HCT116 (cell line): Measurements from ENCODE around the gene TRDN. TPM values are rescaled to one million over a fixed set of nuclear protein-coding genes. Genes with fewer than 3 reads are reported as not detected.

Experiments
- ATAC-seq: fragments of 200-7000 bp; cut with Tn5 transposase; 2 replicates; pipeline ENCODE4 v1.9.1; 2020; ENCODE audit warnings: mild to moderate bottlenecking, moderate library complexity
- BruUV-seq: library from RNA; stranded (reverse); fragments of 400-500 nt; replicated peaks from 2 replicates; lab custom pipeline; 2021; lab: Mats Ljungman, UMichigan
- CTCF ChIA-PET: fragments of 300-600 bp; sonication (Branson Sonifier 250); formaldehyde crosslinking; loops from one replicate; lab custom pipeline; 2021; ENCODE audit warnings: antibody characterized with exemption; lab: Charles Lee
- POLR2A ChIA-PET: fragments of 300-600, 350-600 bp; sonication (Branson Sonifier 250); formaldehyde crosslinking; loops from one replicate; lab custom pipeline; 2021; ENCODE audit warnings: antibody characterized with exemption; lab: Charles Lee
- RAD21 ChIA-PET, 2 experiments: fragments of 300-600 bp; sonication (Branson Sonifier 250); formaldehyde crosslinking; loops; one replicate each; lab custom pipeline; 2023; ENCODE audit warnings: low total read pairs in 2 of 2; ENCODE audit not compliant: uncharacterized antibody in 2 of 2, unreplicated experiment in 2 of 2, low non-redundant PET in 1 of 2; lab: Charles Lee
- DNase-seq: peaks from one replicate; pipeline ENCODE4 v3.0.0-alpha.2; 2010; ENCODE audit warnings: low read depth, low spot score
- H2AFZ ChIP-seq: fragments of 200-600 bp; shearing (Covaris generic), sonication (generic); 2 replicates; pipeline ENCODE4 v1.6.1; 2017; ENCODE audit warnings: low read depth, mixed run types, mixed read lengths, antibody characterized with exemption, low read length; ENCODE audit not compliant: poor library complexity, severe bottlenecking
- H3K27ac ChIP-seq: 2 replicates; pipeline ENCODE4 v1.5.1; 2012; ENCODE audit warnings: low read depth, low read length
- H3K27me3 ChIP-seq: fragments of 200-600 bp; sonication (generic); 2 replicates; pipeline ENCODE4 v1.6.1; 2016; ENCODE audit warnings: mixed run types, low read length, mixed read lengths; ENCODE audit not compliant: insufficient read depth
- H3K36me3 ChIP-seq, 2 experiments: fragments of 200-500 bp in 1 of 2; fragments of 200-600 bp in 1 of 2; sonication (Bioruptor generic) in 1 of 2; sonication (generic) in 1 of 2; 2 replicates each; pipeline versions ENCODE4 v1.5.1 to v1.6.1; 2014 to 2016; ENCODE audit warnings: low read length in 2 of 2, inconsistent platforms in 1 of 2, mixed read lengths in 1 of 2, mixed run types in 1 of 2; ENCODE audit not compliant: insufficient read depth in 2 of 2, control insufficient read depth in 1 of 2
- H3K4me1 ChIP-seq, 2 experiments: fragments of 200-600 bp in 1 of 2; sonication (generic) in 1 of 2; 2 replicates each; pipeline versions ENCODE4 v1.5.1 to v1.6.1; 2012 to 2017; ENCODE audit warnings: low read length in 2 of 2, inconsistent platforms in 1 of 2, mild to moderate bottlenecking in 1 of 2, mixed read lengths in 1 of 2, mixed run types in 1 of 2, moderate library complexity in 1 of 2; ENCODE audit not compliant: insufficient read depth in 2 of 2, control insufficient read depth in 1 of 2
- H3K4me2 ChIP-seq: fragments of 200-600 bp; sonication (generic); 2 replicates; pipeline ENCODE4 v1.6.1; 2017; ENCODE audit warnings: mixed run types, low read length, mixed read lengths
- H3K4me3 ChIP-seq, 2 experiments: fragments of 200-600 bp in 1 of 2; sonication (generic) in 1 of 2; replicated peaks in 1 of 2; 2 replicates each; pipeline ENCODE4 v1.5.1; 2011 to 2016; ENCODE audit warnings: low read length in 2 of 2, control low read depth in 1 of 2, low read depth in 1 of 2, mild to moderate bottlenecking in 1 of 2, mixed read lengths in 1 of 2, mixed run types in 1 of 2
- H3K79me2 ChIP-seq: fragments of 200-600 bp; sonication (generic); 2 replicates; pipeline ENCODE4 v1.6.1; 2017; ENCODE audit warnings: mild to moderate bottlenecking, mixed run types, low read length, moderate library complexity, mixed read lengths; ENCODE audit not compliant: insufficient read depth
- H3K9ac ChIP-seq: fragments of 200-600 bp; sonication (generic); 2 replicates; pipeline ENCODE4 v1.6.1; 2016; ENCODE audit warnings: low read length, mixed read lengths
- H3K9me2 ChIP-seq: fragments of 200-600 bp; sonication (generic), shearing (Covaris generic); 2 replicates; pipeline ENCODE4 v1.6.1; 2017; ENCODE audit warnings: mixed run types, mild to moderate bottlenecking, moderate library complexity; ENCODE audit not compliant: insufficient read depth
- H3K9me3 ChIP-seq, 2 experiments: fragments of 200-500 bp in 1 of 2; fragments of 200-600 bp in 1 of 2; sonication (Bioruptor generic) in 1 of 2; sonication (generic) in 1 of 2; 2 replicates each; pipeline ENCODE4 v1.6.1; 2014 to 2017; ENCODE audit warnings: low read length in 2 of 2, mixed read lengths in 2 of 2, inconsistent platforms in 1 of 2, low read depth in 1 of 2, mild to moderate bottlenecking in 1 of 2, mixed run types in 1 of 2, moderate library complexity in 1 of 2; ENCODE audit not compliant: control insufficient read depth in 1 of 2, insufficient read depth in 1 of 2
- H4K20me1 ChIP-seq: fragments of 200-600 bp; sonication (generic), shearing (Covaris generic); 2 replicates; pipeline ENCODE4 v1.6.1; 2017; ENCODE audit warnings: mixed run types, mild to moderate bottlenecking, moderate library complexity; ENCODE audit not compliant: insufficient read depth
- EGR1 ChIP-seq: IDR thresholded peaks from 2 replicates; pipeline ENCODE4 v1.6.1; 2012; ENCODE audit warnings: low read depth
- EZH2 ChIP-seq: fragments of 200-600 bp; sonication (generic); IDR thresholded peaks from 2 replicates; pipeline ENCODE4 v1.6.1; 2017; ENCODE audit warnings: antibody characterized with exemption, mixed run types
- FOSL1 ChIP-seq: IDR thresholded peaks from 2 replicates; pipeline ENCODE4 v1.6.1; 2012; ENCODE audit warnings: low read depth
- JUND ChIP-seq: IDR thresholded peaks from 2 replicates; pipeline ENCODE4 v1.6.1; 2012
- POLR2AphosphoS5 ChIP-seq: IDR thresholded peaks from 2 replicates; pipeline ENCODE4 v1.6.1; 2011; ENCODE audit warnings: mild to moderate bottlenecking, low read depth, low read length, moderate library complexity
- RAD21 ChIP-seq: IDR thresholded peaks from 2 replicates; pipeline ENCODE4 v1.6.1; 2012; ENCODE audit warnings: low read depth, mild to moderate bottlenecking
- SP1 ChIP-seq: IDR thresholded peaks from 2 replicates; pipeline ENCODE4 v1.6.1; 2012; ENCODE audit warnings: low read depth
- ZNF274 ChIP-seq: fragments of 200-500 bp; sonication (Bioruptor generic); IDR thresholded peaks from 2 replicates; pipeline ENCODE4 v1.6.1; 2014; ENCODE audit warnings: mild to moderate bottlenecking, low read depth, low read length, inconsistent platforms
- intact Hi-C: fragments of 100-400 bp; cut with micrococcal nuclease; formaldehyde crosslinking; loops from 2 replicates; pipeline ENCODE4 v1.10.0; 2022
- total RNA-seq: library from RNA; stranded (reverse); gene quantifications from one replicate; pipeline ENCODE4 v1.2.1, GENCODE V29; 2021; ENCODE audit not compliant: unreplicated experiment
- TF ChIP-seq, protein P1 (sequence below): IDR thresholded peaks from 2 replicates; pipeline ENCODE4 v1.6.1; 2012; ENCODE audit warnings: low read depth
- TF ChIP-seq, protein P2 (sequence below): IDR thresholded peaks from 2 replicates; pipeline ENCODE4 v1.6.1; 2012
- TF ChIP-seq, protein P3 (sequence below), 3 experiments: fragments of 200-600 bp in 1 of 3; sonication (generic) in 1 of 3; IDR thresholded peaks in 2 of 3; conservative IDR thresholded peaks in 1 of 3; 2 replicates each; pipeline ENCODE4 v1.5.1; 2012 to 2017; ENCODE audit warnings: low read depth in 2 of 3, low read length in 2 of 3, antibody characterized with exemption in 1 of 3, borderline replicate concordance in 1 of 3, control low read depth in 1 of 3, mild to moderate bottlenecking in 1 of 3, mixed read lengths in 1 of 3, mixed run types in 1 of 3, moderate library complexity in 1 of 3; ENCODE audit not compliant: insufficient read depth in 1 of 3

The TRDN gene
- total RNA-seq, 1 experiment from 2014 or later, result not detected

DNA sequence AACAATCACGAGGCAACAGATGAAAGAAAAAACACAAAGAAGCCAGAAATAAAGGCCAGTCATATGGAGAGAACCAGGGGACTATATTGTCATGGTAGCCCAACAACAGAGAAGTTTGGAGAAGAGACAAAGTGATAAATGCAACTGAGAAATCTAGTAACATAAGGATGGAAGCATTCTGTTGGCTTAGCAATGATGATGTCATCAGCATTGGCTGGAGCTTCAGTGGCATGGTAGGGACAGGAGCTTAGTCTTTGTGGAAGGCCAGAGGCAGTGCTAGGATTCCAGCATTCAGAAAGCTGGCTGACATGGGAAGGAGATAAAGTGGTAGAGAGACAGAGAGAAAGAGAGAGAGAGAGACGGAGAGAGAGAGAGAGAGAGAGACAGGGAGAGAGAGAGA is 276.4 kb downstream of the TRDN start:
- ChIA-PET CTCF (no interaction called here), POLR2A (no interaction called here), RAD21 (no interaction called here)
- no peak for TF ChIP-seq RAD21
- no peak for TF ChIP-seq SP1
- TF ChIP-seq POLR2AphosphoS5, result no peak
- TF ChIP-seq ZNF274, result no peak
- no peak for TF ChIP-seq EGR1
- no peak for TF ChIP-seq FOSL1
- TF ChIP-seq, protein P1, sequence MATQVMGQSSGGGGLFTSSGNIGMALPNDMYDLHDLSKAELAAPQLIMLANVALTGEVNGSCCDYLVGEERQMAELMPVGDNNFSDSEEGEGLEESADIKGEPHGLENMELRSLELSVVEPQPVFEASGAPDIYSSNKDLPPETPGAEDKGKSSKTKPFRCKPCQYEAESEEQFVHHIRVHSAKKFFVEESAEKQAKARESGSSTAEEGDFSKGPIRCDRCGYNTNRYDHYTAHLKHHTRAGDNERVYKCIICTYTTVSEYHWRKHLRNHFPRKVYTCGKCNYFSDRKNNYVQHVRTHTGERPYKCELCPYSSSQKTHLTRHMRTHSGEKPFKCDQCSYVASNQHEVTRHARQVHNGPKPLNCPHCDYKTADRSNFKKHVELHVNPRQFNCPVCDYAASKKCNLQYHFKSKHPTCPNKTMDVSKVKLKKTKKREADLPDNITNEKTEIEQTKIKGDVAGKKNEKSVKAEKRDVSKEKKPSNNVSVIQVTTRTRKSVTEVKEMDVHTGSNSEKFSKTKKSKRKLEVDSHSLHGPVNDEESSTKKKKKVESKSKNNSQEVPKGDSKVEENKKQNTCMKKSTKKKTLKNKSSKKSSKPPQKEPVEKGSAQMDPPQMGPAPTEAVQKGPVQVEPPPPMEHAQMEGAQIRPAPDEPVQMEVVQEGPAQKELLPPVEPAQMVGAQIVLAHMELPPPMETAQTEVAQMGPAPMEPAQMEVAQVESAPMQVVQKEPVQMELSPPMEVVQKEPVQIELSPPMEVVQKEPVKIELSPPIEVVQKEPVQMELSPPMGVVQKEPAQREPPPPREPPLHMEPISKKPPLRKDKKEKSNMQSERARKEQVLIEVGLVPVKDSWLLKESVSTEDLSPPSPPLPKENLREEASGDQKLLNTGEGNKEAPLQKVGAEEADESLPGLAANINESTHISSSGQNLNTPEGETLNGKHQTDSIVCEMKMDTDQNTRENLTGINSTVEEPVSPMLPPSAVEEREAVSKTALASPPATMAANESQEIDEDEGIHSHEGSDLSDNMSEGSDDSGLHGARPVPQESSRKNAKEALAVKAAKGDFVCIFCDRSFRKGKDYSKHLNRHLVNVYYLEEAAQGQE, result no peak
- TF ChIP-seq, protein P2, sequence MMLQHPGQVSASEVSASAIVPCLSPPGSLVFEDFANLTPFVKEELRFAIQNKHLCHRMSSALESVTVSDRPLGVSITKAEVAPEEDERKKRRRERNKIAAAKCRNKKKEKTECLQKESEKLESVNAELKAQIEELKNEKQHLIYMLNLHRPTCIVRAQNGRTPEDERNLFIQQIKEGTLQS, result no peak
- TF ChIP-seq, protein P3, sequence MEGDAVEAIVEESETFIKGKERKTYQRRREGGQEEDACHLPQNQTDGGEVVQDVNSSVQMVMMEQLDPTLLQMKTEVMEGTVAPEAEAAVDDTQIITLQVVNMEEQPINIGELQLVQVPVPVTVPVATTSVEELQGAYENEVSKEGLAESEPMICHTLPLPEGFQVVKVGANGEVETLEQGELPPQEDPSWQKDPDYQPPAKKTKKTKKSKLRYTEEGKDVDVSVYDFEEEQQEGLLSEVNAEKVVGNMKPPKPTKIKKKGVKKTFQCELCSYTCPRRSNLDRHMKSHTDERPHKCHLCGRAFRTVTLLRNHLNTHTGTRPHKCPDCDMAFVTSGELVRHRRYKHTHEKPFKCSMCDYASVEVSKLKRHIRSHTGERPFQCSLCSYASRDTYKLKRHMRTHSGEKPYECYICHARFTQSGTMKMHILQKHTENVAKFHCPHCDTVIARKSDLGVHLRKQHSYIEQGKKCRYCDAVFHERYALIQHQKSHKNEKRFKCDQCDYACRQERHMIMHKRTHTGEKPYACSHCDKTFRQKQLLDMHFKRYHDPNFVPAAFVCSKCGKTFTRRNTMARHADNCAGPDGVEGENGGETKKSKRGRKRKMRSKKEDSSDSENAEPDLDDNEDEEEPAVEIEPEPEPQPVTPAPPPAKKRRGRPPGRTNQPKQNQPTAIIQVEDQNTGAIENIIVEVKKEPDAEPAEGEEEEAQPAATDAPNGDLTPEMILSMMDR (IDR thresholded peaks at IDR 0.05 in 2 of 3, conservative IDR thresholded peaks at IDR 0.05 in 1 of 3; ENCODE audit: borderline replicate concordance in 1 of 3, insufficient read depth in 1 of 3, low read depth in 2 of 3, low read length in 2 of 3), result no peak
- TF ChIP-seq JUND, result no peak
- TF ChIP-seq EZH2, result no peak
- intact Hi-C loops, result no loop called here
- H3K79me2 ChIP-seq, result no peaks in the 10 kb centered on the region
- ATAC-seq (no peak), DNase-seq (no peak)
- H3K4me1 ChIP-seq, result no peaks in the 10 kb centered on the region
- no TSS peak for BruUV-seq
- H2AFZ ChIP-seq, result no peak overlapping the region
- no peak overlapping the region for H3K27ac ChIP-seq
- H3K36me3 ChIP-seq, result no peaks in the 10 kb centered on the region
- no peaks in the 10 kb centered on the region for H4K20me1 ChIP-seq
- no peaks in the 10 kb centered on the region for H3K27me3 ChIP-seq
- H3K4me2 ChIP-seq, result no peak overlapping the region
- H3K9me2 ChIP-seq, result no peaks in the 10 kb centered on the region
- H3K4me3 ChIP-seq, result no peak overlapping the region
- H3K9me3 ChIP-seq, result no peaks in the 10 kb centered on the region
- no peak overlapping the region for H3K9ac ChIP-seq
